Measurements from ENCODE around the gene ATP6V0D1.

ATP6V0D1 gene

DNA sequence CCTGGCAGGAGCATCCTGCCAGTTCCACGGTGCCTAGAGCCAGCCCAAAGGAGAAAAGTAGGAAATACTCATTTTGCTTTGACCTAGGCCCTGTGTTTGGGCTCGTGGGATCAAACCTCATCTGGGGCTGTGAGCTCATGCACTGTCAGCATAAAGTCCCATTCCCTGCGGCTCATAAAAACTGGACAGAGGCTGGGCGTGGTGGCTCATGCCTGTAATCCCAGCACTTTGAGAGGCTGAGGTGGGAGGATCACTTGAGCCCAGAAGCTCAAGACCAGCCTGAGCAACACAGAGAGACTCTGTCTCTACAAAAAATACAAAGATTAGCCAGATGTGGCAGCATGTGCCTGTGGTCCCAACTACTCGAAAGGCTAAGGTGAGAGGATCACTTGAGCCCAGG lies 17.9 kb downstream of the ATP6V0D1 start:
- no peak for DNase-seq (ENCODE audit: low read depth in 2 of 2)

DNA sequence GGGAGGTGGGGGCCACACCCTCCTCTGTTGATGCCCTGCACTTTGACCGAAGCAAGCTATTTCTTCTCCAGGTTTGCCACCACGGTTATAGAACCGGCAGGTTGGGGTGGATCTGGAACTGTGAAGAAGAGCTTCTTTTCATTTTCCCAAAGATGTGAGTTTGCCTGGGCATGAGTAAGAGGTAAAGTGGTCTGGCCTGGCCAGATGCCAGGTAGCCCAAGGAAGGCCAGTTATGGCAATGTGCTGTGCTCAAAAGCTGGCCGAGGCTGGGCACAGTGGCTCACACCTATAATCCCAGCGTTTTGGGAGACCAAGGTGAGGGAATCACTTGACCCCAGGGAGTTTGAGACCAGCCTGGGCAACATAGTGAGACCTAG lies 18.7 kb downstream of the ATP6V0D1 start:
- no peak for DNase-seq (ENCODE audit: low read depth in 2 of 2)

DNA sequence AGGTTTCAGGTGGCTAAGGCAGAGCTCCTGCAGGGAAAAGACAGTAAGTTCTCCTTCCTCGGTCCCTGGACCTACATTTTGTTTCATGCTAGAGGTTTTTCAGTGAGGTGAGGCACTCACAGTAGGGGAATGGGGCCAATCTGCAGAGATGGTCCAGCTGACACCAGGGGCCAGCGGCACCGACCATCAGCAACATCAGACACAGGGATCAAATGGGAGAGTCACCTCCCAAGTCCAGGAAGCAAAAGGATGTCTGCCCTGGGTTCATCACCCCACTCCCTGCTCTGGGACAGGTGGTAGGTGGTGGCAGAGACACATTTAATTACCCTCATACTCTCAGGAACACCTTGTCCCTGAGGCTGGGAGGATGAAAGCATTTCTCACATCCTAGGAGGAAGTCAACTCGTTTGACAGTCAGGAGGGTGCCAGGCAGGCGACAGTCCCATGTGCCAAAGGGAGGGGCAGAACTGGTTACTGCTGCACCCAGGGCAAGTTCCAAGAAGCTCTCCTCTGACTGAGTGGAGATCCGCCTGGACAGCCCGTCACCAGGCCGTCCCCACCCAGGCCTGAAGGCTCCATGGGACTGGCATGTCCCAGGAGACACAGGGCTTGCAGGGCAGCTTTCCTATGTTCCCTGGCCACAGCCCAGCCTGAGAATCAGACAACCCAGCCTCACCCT lies 19.2 kb downstream of the ATP6V0D1 start:
- no peak for DNase-seq (ENCODE audit: low read depth in 2 of 2)

DNA sequence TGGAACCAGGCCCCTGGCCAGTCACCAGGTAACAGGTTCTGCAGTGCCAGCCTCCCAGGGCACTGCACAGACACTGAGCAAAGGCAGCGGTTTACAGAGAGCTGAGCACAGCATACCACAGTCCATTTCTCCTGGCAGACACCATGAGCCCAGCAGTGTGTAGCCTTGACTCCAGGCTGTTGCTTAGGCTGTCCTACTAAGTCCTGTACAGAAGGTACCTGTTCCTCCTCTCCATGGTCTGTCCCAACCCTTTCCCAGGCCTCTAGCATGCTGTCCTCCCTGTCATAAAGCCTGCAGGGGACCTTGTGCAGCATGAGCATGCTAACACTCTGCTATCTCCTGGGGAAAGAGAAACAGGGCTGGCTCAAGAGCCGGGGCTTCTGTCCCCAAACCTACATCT lies 20.0 kb downstream of the ATP6V0D1 start:
- no peak for DNase-seq (ENCODE audit: low read depth in 2 of 2)

DNA sequence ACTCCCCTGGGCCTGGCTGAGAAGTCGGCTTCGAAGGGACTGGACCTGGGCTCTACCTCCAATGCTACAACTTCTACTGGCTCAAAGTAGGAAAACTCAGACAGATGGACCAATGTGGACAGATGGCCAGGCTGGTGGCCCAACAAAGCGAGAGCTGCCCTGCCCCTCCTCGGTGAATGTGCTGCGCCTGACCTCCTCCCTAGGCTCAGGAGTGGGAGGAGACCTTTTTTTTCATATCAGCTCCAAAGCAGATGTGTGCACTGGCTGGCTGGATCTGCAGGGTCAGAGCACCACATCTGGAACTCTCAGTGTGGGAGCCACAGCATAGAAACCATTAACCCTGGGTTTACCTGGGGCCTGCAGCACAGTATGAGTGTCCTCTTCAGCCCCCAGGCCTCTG lies 20.8 kb downstream of the ATP6V0D1 start:
- no peak for DNase-seq (ENCODE audit: low read depth in 2 of 2)

DNA sequence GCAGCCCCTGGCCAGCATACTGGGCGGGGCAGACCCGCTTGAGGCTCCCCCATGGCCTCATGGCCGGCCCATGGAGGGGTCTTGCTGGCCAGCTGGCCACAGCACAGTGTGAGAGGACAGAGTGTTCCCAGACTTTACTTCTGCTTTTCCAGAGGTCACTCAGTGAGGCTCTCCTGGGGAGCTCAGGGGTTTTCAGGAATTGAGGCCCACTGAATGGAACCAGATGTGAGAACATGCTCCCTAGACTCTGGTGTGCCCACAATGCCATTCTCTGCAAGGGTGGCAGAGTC lies 21.2 kb downstream of the ATP6V0D1 start:
- no peak for DNase-seq (ENCODE audit: low read depth in 2 of 2)

DNA sequence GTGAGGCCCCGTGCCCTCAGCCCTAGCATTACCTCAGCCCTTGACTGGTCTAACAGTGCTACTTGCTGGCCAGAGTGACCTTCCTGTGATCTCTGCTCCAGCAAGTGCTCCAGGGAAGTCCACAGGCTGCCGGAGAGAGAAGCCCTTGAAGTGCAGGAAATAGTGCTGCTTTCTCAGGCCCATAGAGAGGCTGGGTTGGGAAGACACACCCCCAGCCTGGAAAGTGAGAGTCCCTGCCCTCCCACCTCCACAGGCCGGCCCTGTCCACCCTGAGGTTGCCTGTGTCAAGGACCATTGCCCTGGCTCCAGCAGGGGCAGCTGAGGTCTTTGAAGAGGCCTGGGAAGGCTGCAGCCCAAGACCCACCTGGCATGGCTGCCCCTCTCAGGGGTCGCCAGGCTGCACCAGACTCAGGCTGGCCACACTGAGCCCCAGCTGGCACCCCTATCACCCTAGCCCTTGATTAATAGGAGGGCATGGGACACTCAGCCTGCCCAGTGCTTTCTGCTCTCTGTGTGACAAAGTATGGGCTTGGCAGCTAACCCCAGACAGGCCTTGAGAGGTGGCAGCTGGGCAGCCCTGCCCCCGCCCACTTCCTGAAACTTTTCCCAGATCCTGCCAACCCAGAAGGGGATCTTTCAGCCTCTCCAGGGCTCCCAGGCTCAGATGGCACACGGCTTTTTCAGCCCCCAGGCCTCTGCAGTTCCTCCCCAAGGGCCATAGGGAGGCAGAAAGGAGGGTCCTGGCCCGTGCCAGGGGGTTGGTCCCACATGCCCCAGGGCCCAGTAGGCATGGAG lies 21.7 kb downstream of the ATP6V0D1 start:
- no peak for DNase-seq (ENCODE audit: low read depth in 2 of 2)

DNA sequence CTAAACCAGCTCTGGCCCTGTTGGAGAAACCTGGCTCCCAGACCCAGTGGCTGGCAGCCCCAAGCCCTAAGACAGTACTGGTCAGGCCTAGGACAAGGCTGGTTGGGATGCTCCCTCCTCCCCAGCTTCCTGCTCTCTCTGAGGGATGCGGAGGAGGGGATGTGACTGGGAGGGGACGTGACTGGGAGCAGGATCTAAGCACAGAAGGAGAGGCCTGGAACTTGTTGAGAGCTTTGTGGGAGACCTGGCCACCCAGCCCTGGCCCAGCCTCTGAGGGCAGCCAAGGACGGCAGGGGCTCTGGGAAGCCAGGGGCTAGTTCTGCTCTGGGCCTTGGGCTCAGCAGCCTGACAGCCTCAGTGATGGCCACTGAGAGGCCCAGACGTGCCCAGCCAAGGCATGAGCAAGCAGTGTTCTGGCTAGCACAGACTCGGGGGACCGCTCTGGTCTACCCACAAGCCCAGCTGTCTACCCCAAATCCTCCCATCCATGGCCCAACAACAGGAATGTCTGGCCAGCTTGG lies 22.8 kb downstream of the ATP6V0D1 start:
- no peak for DNase-seq (ENCODE audit: low read depth in 2 of 2)

DNA sequence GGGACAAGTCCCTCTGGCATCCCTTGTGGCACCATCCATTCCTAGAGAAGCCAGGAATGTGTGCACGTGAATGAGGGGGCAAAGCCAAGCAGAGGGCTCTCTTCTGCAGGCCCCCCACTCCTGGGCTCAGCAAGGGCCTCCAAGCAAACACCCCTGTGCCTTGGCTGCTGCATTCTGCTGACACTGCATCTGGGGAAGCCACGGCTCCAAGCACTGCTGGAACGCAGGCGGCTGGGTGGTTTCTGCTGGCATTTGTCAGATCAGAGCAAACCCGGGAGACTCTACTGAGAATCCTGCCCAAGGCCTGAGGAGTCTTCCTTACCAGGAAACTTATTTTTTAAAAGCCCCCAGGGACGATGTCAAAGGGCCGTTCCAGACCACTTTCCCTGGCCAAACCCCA lies 23.3 kb downstream of the ATP6V0D1 start:
- no peak for DNase-seq (ENCODE audit: low read depth in 2 of 2)

DNA sequence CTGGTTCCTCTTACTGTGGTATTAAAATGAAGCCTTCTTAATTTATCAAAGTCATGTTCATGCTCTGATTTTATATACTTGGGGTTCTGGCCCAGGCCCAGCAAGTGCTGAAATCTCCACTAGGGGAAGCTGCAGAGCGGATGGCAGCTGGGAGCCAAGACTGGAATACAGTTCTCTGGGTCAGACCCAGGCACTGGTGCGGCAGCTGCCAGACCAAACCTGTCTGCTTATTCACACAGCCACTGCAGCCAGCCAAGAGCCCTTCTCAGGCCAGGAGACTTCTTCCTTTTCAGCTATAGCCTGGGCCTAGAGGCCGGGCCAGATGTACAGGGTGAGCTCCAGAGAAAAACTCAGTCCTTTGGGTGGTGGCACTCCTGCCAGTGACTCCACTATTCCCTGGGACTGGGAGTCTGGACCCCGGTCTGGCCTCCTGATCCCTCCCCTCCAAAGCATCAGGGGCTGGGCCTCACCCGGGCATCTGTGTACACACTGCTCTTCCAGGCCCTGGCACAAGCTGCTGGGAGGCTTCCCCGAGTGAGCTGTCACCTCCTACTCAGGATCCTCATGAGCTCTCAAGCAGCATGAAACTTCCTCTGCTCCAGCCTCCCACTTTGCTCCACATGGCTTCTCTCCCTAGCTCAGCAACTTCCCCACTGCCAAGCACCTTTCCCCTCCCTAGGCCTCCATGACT lies 24.4 kb downstream of the ATP6V0D1 start:
- no peak for DNase-seq (ENCODE audit: low read depth in 2 of 2)

DNA sequence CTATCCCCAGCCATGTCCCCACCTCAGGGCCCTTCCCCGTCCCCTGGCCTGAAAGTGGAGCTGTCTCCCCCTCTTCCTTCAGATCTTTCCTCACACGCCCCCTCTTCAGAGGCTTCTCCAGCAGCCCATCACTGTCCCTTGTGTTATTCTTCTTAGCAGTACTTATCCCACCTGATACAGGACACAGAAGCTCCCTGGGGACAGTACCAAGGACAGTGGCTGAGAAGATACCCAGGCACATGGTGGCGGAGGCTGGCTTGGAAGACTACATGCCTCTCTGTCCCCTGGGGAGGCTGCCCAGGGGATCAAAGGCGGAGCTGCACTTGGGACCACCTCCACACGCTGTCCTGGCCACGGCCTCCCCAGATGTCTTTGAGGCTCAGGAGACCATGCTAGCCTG lies 26.1 kb downstream of the ATP6V0D1 start:
- no peak for DNase-seq (ENCODE audit: low read depth in 2 of 2)

DNA sequence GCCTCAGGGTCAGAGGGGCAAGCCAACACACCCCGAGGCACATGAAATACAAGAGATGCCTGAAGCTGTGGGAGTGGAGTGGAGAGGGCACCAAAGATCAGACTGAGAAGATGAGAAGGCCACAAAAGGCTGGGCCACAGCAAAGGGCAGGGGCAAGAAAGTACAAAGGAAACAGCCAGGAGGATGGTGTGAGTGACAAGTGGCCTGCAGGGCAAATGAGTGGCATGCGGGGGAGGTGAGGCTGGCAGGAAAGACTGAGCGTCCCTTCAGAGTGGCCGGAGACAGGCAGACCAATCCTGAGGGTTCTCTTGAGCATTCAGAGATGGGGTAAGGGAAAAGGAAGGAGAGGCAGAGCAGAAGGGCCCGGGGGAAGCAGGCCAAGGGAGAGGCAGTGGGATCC lies 26.9 kb downstream of the ATP6V0D1 start:
- DNase-seq (ENCODE audit: low read depth in 2 of 2) = no peak

DNA sequence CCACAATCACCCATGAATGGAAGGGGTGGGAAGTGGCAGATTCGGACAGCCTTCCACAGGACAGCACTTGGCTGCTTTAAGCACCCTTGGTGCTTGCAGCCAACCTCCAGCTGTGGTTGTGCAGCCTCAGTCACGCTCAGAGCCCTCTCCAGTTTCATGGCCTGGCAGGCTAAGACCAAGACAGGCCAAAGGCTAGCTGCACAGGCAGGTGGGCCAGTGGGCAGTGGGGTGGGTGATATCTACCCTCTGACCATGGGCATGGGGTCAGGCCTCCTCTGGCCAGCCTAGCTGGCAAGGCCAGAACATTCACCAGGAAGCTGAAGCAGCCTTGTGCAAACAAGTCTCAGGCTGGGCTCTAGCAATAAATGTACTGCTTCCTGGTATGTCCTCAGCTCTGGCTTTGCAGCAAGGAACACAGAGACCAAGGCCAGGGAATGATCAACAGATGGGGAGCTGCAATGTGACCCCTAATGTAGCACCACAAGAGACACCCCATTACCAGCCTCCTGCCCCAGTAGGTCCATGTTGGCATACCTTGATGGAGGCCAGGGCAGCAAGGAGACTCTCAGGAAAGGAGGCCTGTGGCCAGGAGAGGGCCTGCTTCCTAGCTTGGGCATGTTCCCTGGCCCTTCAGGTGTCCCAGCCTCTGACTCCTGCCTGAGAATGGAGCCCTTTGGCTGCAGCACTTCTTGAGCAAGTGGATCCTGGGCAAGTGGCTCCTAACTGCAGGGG lies 29.1 kb downstream of the ATP6V0D1 start:
- no peak for DNase-seq (ENCODE audit: low read depth in 2 of 2)

DNA sequence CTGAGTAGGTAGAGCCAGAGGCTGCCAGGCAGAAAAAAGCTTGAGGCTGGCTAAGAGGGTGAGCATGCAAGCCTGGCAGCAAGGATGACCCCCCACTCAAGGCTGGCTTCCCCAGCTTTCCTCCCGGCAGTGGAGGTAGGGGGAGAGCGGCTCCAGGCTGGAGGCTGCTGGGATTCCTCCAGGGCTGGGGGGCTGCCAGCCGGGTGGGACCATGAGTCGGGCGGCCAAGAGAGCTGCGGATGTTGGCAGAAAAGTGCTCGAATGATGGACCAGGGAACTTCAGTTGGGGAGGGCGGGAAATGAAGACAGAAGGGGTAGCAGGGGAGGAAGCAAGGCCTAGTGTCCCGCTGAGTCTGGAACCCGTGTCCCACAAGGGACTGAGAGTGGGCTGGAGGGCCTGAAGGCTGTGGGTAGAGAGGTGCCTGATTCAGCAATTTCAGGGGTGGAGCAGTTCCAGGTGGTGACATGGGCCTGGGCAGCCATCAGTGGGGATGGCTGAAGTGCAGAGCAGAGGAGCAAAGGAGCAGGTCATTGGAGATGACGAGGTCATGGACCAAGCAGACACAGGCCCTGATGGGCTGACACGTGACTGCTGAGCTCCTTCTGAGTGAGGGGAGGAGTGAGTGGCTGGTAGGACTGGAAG lies 29.8 kb downstream of the ATP6V0D1 start:
- no peak for DNase-seq (ENCODE audit: low read depth in 2 of 2)

DNA sequence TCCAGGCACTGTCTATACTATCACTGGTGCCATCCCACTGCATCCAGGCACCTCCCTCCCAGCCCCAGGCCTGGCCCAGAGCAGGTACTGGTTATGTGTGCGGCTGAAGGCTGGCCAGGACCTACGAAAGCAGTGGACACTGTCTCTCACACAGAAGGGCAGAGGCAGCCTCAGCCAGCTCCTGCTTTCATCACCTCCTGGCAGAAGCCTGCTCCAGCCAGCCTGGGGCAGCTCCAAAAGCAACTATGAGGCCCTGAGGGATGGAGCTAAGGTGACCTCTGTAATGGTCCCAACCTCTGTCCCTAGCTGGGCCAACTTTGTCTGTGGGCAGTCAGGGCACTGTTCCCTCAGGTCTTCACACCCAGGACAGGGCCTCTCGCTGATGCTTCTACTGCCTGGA lies 31.2 kb downstream of the ATP6V0D1 start:
- no peak for DNase-seq (ENCODE audit: low read depth in 2 of 2)

DNA sequence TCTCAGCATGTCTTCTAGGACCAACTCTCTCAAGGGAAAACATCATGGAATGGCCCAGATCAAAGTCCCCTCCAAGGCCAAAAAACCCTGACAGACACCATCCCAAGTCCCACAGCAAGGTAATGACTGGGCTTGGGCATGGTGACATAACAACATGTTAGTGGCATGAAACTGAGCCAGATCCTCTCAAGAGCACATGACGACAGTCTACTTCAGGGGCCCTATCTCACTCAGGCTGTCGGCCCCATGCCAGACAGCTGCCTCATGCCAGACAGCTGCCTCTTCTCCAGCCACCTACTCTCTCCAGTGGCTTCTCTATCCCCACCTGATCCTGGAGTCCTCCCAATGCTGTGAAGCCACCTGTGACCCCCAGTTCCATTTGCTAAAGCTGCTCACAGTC lies 31.6 kb downstream of the ATP6V0D1 start:
- no peak for DNase-seq (ENCODE audit: low read depth in 2 of 2)

DNA sequence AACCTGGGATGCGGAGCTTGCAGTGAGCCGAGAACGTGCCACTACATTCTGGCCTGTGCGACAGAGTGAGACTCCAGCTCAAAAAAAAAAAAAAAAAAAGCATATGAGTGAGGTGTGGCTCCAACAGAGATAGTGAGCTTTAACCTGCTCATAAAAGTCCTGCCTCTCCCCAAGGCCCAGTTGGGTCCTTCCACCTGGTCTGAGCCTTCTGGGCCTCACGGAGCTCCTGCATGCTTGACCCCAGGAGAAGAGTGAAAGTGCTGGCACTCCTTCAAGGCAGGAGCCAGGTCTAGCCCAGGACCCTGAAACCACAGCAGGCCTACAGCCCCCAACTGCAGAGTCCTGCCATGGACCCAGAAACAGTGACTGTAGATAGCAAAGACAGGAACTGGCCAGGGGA lies 32.4 kb downstream of the ATP6V0D1 start:
- DNase-seq (ENCODE audit: low read depth in 2 of 2) = no peak

DNA sequence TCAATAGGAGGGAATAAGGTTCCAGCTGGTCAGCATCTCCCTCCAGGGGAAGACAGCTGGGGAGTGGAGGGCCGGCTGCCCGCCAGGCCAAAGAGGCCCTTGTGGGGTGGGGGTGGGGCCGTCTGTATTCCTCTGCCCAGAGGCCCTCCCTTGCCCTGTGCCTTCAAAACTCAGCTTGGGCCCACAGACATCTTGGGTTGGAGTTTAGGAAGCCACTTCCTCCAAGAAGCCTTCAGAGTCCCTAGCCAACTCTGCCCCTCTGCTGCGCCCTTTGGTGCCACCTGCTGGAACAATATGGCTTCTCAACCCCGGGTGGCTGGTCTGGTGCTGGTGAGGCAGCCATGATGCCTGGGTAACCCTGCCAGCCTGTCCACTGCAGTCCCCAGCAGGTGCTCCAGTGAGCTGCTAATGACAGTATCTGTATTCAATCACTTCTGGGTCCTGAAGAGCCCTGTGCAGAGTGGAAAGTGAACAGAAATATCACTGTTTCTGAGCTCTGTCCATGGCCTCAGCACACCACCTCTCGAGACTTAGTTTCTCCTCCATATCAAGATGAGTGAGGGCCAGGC lies 33.4 kb downstream of the ATP6V0D1 start:
- no peak for DNase-seq (ENCODE audit: low read depth in 2 of 2)

DNA sequence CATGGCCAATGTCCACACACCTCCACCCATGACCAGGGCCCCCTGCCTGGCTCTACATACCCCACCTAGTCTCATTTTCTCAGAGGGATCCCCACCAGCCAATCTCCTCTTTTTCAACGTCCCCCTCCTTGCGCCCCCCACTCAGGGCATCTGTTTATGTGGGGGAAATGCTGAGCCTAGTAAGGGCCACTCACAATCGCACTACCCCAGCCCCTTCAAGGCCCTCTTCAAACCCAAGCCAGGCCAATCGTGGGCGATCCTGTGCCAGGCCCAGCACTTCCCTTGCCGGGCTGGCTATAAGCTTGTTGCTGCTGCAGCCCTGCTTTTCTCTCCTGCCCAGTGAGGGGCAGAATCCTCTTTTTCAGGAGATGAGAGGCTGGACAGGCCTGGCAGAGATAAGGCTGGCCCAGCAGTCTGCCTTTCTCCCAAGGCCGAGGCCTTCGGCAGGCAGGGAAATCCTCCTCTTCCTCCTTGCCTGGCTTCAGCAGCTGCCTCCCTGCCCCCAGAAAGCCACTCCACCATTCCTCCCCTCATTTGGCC lies 33.9 kb downstream of the ATP6V0D1 start:
- DNase-seq (ENCODE audit: low read depth in 2 of 2) = no peak

DNA sequence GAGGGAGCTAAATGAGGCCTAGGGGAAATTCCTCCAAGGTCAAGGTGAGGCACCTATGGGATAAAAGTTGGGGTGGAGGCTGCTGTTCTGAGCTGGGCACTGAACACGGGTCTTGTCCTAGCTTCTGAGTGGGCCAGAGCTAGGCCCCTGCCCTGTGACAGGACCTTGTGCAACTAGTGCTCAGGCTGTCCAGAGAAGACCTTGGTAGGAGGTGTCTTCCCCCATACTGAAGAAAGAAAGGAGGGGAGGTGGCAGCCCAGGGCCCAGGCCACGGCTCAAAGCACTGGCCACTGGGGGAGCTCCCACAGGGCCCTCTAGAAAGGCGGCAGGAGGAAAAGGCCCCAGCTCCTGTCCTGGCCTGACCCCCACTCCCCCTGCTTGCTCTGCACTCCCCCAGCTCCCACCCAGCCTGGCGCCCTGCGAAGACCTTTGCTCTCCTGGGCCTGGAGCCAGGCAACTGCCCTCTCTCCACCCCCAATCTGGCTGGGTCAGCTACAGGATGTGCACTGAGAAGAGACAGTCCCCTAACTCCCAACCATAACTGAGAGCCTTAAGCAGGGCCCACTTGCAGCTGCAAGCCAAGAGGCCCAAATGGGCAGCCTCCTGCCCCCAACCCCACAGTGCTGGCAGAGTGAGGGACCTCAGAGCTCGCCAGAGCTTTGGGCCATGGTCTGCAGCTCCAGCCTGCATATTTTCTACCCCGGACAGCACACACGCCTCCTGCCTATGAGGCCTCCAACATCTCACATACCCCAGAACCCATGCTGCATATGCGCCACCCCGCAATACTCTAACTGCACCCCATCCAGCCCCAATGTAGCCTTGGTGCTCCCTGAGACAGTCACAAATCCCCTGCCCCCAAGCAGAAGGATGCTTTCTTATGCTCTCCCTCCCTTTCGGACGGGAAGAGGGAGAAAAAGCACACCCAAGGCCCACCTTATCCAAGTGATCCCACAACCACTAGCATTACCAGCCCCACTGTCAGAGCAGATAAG lies 34.7 kb downstream of the ATP6V0D1 start:
- no peak for DNase-seq (ENCODE audit: low read depth in 2 of 2)

All from fibroblast of skin of left quadriceps (primary cell).